AG09309 (cell line): ENCODE measurements around the gene INPP5A.

Experiments
- DNase-seq: peaks from one replicate; pipeline ENCODE4 v3.0.0-alpha.2; 2010; ENCODE audit warnings: low read depth
- H3K4me3 ChIP-seq: 2 replicates; pipeline ENCODE4 v1.5.1; 2011; ENCODE audit warnings: mild to moderate bottlenecking, low read depth, low read length, moderate library complexity; ENCODE audit not compliant: control insufficient read depth
- CTCF ChIP-seq: IDR thresholded peaks from 2 replicates; pipeline ENCODE4 v1.5.1; 2011; ENCODE audit warnings: mild to moderate bottlenecking, low read depth, low read length, inconsistent platforms; ENCODE audit not compliant: insufficient read depth, control insufficient read depth; ENCODE audit errors: missing control alignments

INPP5A gene

DNA sequence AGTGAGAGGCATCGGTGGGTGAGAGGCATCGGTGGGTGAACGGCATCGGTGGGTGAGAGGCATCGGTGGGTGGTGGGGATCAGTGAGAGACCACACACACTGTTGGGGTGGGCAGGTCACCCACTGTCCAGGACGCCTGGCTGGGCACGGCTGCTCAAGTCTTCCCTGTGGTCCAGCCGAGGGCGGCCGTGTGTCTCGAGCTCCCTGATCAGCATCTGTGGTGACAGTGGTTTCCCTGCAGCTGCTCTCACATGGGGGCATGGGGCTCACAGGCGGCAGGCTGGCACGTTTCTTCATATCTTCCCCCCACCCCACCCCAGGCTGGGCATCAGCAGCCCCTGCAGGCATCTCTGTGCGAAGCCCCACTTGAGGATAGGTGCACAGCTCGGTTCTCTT is 170.2 kb downstream of the INPP5A start:
- no peak for DNase-seq
- TF ChIP-seq CTCF = no peak
- no peak overlapping the region for H3K4me3 ChIP-seq

GRCh38 chr10:132708441-132708840 is 170.9 kb downstream of the INPP5A start:
- no peak for TF ChIP-seq CTCF
- H3K4me3 ChIP-seq = no peak overlapping the region
- DNase-seq = no peak

GRCh38 chr10:132708936-132709335 is 171.3 kb downstream of the INPP5A start:
- no peak for TF ChIP-seq CTCF
- no peak for DNase-seq
- H3K4me3 ChIP-seq = no peak overlapping the region

- TF ChIP-seq CTCF = no peak
- H3K4me3 ChIP-seq = no peak overlapping the region
- DNase-seq = no peak
Observed at GRCh38 chr10:132709471-132709951, 171.9 kb downstream of the INPP5A start.

DNA sequence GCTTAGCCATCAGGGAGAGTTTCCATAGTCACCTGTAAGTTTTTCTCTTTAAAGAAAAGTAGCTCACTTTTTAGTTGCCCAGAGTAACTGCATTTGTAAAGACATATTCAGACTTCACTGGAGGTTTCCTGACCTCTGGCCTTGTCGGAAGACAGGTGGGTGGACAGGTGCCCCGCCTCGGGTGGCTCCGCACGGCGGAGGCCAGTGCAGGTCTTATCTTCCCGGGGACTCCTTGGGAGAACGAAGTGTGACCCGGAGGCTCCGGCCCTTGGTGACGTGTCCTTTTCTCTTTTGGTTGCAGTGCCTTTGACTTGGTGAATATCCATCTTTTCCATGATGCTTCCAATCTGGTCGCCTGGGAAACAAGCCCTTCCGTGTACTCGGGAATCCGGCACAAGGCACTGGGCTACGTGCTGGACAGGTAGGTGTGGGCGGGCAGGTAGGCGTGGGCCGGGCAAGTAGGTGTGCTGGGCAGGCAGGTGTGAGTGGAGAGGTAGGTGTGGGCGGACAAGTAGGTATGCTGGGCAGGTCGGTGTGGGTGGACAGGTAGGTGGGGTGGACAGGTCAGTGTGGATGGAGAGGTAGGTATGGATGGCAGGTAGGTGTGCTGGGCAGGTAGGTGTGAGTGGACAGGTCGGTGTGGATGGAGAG is 172.6 kb downstream of the INPP5A start:
- DNase-seq = no peak
- no peak overlapping the region for H3K4me3 ChIP-seq
- no peak for TF ChIP-seq CTCF

- no peak for DNase-seq
- TF ChIP-seq CTCF = no peak
- H3K4me3 ChIP-seq = no peak overlapping the region
Observed at GRCh38 chr10:132710746-132711612, 173.4 kb downstream of the INPP5A start.
